Activated naive CD4-positive, alpha-beta T cell (primary cell): ENCODE data around the gene APOBEC3H.
"Not testable (repeated sequence)": the region's sequence is repeated elsewhere in the genome, so short reads cannot be mapped to it uniquely, and the experiment has no call there.

Experiments used
- DNase-seq, 4 experiments: peaks; one replicate each; lab custom pipeline; 2025; lab: John Stamatoyannopoulos, UW

Gene APOBEC3H

GRCh38 chr22:39097098-39098020 lies at the start of gene APOBEC3H:
Gene APOBEC3H (plus strand): TSS chr22:39097244. CDS start chr22:39100279, 3,035 bp downstream.
- DNase-seq, result no peak

GRCh38 chr22:39049486-39049885 lies 47.6 kb upstream of the APOBEC3H start:
- not testable (repeated sequence) for DNase-seq

GRCh38 chr22:39051844-39052495 lies 45.1 kb upstream of the APOBEC3H start:
- DNase-seq, result not testable (repeated sequence)

GRCh38 chr22:39055658-39056057 lies 41.4 kb upstream of the APOBEC3H start:
- no peak for DNase-seq

- not testable (repeated sequence) for DNase-seq
Measured at GRCh38 chr22:39061290-39061689, 35.8 kb upstream of the APOBEC3H start.

- DNase-seq, result not testable (repeated sequence)
Measured at GRCh38 chr22:39061951-39062350, 35.1 kb upstream of the APOBEC3H start.

GRCh38 chr22:39063904-39064303 lies 33.1 kb upstream of the APOBEC3H start:
- DNase-seq, result not testable (repeated sequence)

DNA sequence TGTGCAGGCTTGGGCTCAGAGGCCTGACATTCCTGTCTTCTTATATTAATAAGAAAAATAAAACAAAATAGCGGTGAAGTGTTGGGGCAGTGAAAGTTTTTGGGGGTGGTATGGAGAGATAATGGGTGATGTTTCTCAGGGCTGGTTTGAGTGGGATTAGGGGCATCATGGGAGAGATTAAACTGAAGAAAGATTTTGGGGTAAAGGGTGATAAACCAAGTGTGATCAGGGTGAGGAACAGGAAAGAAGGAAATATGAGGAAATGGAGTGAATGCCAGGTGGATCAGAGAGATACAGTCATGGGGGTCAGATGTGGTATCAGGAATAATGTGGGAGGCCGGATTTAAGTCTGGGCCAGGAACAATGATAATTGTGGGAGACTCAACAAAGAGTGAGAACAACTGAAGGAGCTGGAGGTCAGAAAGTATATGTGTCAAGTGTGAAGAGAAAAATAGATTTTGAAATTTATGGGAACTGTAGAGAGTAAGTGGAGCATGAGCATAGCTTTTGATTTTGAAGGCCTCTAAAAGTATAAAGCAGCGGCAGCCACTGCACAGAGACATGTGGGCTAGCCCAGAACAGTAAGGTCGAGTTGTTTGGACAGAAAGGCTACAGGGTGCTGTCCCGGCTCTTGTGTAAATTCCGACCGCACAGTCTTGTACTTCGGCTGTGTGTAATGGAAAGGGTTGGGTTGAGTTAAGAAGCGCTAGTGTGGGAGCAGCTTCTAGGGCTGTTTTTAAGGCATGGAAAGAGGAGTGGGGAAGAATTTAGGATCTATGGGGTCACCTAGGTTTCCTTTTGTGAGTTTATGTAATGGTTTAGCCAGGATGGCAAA lies 30.4 kb upstream of the APOBEC3H start:
- not testable (repeated sequence) for DNase-seq

DNA sequence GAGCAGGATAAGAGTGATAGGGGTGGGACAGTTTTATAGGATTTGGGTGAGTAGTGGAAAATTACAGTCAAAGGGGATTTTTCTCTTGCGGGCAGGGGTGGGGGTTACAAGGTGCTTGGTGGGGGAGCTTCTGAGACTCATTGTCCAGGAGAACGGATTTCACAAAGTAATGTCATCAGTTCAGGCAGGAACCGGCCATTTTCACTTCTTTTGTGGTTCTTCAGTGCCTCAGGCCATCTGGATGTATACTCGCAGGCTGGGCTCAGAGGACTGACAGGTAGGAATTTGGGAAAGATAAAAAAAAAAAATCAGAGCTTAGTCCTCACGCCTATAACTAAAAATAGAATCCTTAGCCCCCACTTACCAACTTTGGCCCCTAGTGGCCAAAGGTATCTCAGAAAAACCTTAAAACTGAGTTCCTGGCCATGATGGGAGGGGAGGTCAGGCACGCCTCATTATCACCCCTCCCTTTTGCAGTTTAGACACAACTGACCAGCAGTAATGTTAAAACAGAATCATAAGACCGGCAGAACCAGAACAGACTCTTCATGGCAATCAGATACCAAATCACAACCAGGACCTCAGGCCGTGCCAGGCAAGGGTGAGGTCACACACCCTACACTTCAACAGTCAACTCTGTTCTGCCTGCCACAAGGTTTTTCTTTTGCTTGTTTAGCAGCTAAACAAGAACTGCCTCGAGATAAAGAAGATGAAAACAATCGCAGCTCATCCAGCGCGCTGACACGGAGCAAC lies 28.8 kb upstream of the APOBEC3H start:
- DNase-seq, result no peak

GRCh38 chr22:39070186-39070585 lies 26.9 kb upstream of the APOBEC3H start:
- DNase-seq, result no peak

DNA sequence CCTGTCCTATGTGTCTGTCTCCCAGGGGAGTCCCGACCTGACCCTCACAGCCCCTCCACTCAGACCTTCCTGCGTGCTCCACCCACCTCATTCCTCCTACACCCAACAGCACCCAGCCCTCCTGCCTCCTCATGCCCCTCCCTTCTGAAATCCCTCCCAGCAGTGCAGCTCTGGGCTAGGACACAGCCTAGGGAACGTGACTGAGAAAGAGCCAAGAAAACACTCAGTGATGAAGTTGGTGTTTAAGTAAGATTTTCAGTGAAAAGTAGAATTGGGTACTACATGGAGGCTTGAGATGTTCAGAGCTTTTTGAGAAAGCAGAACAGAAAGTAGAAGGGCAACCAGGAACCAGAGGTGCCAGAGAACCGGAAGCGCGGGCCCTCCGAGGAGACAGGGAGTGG lies 24.5 kb upstream of the APOBEC3H start:
- not testable (repeated sequence) for DNase-seq

DNA sequence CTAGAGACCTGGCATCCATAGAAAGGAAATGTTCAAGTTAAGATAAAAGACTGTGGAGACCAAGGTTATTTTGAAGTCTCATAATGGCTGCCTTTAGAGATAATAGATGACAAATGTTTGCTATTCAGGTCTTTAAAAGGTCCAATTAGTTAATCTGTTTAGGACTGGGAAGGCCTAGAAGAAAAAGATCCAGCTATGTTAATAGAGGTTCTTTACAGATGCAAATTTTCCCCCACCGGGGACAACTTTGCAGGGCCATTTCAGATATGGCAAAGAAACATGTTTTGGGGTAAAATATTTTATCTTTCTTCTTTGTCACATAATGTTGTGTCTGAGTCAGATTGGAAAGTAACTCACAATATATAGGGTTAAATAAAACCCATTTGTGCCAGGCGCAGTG lies 23.1 kb upstream of the APOBEC3H start:
- no peak for DNase-seq

DNA sequence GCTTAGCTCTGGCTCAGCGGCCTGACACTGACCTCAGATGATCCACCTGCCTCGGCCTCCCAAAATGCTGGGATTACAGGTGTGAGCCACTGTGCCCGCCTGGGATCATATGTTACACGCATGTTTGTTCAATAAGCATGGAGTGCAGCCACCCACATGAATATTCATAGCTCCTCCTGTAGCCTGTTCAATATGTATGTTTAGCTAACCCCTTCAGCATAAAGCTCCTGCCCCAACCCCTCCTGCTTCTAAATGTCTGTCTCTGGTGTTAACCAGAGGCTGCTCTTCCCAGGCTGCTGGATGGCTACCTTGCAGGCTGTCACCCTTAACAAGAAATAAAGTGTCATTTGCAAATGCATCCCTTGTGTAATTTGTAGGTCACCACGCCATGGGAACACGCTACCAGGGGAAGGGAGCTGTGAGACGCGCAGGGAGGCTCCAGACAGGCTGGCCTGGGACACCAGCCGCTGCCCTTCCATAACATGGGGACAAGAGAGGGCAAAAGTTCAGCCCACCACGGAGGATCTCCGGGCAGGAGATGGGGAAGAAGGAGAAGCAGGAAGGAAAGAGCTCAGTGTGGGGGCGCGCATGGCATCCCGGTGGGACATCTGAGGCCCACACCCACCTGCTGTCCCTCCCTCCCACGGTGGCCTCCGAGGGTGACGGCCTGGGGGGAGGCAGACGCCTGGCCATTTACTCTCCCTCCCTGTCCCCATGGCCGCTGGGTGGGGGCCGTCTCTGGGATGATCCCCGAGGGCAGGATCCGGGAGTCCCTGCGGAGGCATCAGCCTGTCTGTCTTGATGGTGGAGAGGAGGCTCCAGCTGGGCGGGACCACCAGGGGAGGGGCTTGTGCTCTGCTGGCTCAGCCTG lies 20.7 kb upstream of the APOBEC3H start:
- DNase-seq, result not testable (repeated sequence)

DNA sequence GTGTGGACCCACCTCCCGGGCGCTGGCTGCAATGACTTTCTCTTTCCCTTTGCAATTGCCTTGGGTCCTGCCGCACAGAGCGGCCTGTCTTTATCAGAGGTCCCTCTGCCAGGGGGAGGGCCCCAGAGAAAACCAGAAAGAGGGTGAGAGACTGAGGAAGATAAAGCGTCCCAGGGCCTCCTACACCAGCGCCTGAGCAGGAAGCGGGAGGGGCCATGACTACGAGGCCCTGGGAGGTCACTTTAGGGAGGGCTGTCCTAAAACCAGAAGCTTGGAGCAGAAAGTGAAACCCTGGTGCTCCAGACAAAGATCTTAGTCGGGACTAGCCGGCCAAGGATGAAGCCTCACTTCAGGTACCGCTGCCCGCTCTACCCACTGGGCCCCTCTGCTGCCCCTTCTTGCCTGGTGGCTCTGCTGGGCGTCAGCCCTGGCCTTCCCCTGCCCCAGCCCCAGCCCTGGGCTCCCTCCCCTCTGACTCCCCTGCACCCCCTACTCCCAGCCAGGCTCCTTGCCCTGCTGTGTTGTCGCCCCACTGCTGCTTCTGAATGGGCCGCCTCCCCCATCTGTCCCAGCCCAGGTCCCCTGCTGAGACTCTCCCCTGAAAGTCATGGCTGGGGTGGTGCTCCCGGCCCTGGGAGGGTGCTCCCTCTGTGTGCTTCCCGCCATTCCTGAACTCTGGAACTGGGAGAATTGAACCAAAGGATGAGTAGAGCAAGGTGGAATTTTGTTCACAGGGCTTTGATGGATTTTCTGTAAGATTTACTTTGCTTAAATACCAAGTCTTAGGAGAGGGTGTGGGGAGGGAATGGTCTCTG lies 19.8 kb upstream of the APOBEC3H start, which contains the start of gene APOBEC3G:
Gene APOBEC3G, plus strand, starts transcription at position 250 of the 815 bp plus-strand sequence. Its CDS starts 87 bp downstream, at position 337.
- peak in 1 of 4 experiments; percentile 29 for DNase-seq

GRCh38 chr22:39077912-39078311 lies 19.1 kb upstream of the APOBEC3H start:
- DNase-seq, result not testable (repeated sequence)

GRCh38 chr22:39078329-39078728 lies 18.7 kb upstream of the APOBEC3H start:
- no peak for DNase-seq

GRCh38 chr22:39079054-39079637 lies 17.9 kb upstream of the APOBEC3H start:
- DNase-seq, result not testable (repeated sequence)

DNA sequence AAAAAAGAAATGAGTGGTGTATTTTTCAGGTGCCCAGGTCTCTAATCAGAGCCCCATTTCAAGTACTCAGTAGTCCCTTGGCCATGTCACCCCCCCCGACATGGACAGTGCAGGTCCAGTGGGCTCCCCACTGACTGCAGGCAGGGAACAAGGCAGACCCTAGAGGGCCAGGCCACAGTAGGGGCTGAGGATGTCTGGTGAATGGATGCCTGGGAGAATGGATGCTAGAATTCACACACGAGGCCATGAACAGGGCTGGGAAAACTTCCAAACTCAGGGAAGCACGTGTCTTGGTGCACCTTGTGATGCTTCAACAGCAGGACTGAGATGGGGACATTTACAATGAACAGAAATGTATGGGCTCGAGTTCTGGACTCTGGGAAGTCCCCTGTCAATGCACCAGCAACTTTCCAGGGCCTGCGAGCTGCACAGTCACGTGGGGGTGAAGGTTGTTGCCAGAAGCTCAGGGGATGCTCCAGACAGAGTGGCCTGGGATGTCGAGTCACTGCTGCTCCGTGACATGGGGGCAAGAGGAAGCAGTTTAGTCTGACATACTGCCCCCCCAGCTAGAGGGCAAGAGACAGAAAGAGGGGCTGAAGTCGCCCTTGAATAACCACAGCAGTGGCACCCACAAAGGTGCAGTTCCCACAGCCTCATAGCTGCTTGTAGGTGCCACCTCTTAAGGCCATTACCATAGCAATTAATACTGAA lies 16.8 kb upstream of the APOBEC3H start:
- no peak for DNase-seq
